Ishikawa (cell line): ENCODE results near the gene ANKDD1A.

ENCODE experiments used
- CEBPB ChIP-seq: IDR thresholded peaks from 2 replicates; pipeline ENCODE4 v1.6.1; 2012
- CREB1 ChIP-seq: IDR thresholded peaks from 2 replicates; pipeline ENCODE4 v1.6.1; 2012; ENCODE audit warnings: low read depth
- EGR1 ChIP-seq: IDR thresholded peaks from 2 replicates; pipeline ENCODE4 v1.6.1; 2012
- EP300 ChIP-seq: IDR thresholded peaks from 2 replicates; pipeline ENCODE4 v1.6.1; 2012; ENCODE audit warnings: borderline replicate concordance
- FOXM1 ChIP-seq: IDR thresholded peaks from 2 replicates; pipeline ENCODE4 v1.6.1; 2012; ENCODE audit warnings: low read depth, borderline replicate concordance
- MAX ChIP-seq: IDR thresholded peaks from 2 replicates; pipeline ENCODE4 v1.6.1; 2012
- NFIC ChIP-seq: IDR thresholded peaks from 2 replicates; pipeline ENCODE4 v1.6.1; 2012
- RAD21 ChIP-seq: IDR thresholded peaks from 2 replicates; pipeline ENCODE4 v1.6.1; 2012; ENCODE audit warnings: low read depth
- REST ChIP-seq: IDR thresholded peaks from 2 replicates; pipeline ENCODE4 v1.6.1; 2012; ENCODE audit warnings: low read depth, mild to moderate bottlenecking
- TAF1 ChIP-seq: IDR thresholded peaks from 2 replicates; pipeline ENCODE4 v1.6.1; 2012; ENCODE audit warnings: low read depth, mild to moderate bottlenecking
- TCF12 ChIP-seq: IDR thresholded peaks from 2 replicates; pipeline ENCODE4 v1.6.1; 2012; ENCODE audit warnings: low read depth
- TEAD4 ChIP-seq: IDR thresholded peaks from 2 replicates; pipeline ENCODE4 v1.6.1; 2012
- USF1 ChIP-seq: IDR thresholded peaks from 2 replicates; pipeline ENCODE4 v1.6.1; 2012
- YY1 ChIP-seq: IDR thresholded peaks from 2 replicates; pipeline ENCODE4 v1.6.1; 2012; ENCODE audit warnings: low read depth
- ZBTB7A ChIP-seq: IDR thresholded peaks from 2 replicates; pipeline ENCODE4 v1.6.1; 2012; ENCODE audit warnings: low read depth

Gene ANKDD1A

GRCh38 chr15:64979252-64979710 lies 67.6 kb downstream of the ANKDD1A start:
- TF ChIP-seq REST, result peak; percentile 21; the same call in 1 of the 2 replicates
- TF ChIP-seq NFIC, result no peak
- TF ChIP-seq TEAD4, result no peak
- TF ChIP-seq CREB1, result no peak

GRCh38 chr15:64981812-64982431 lies 70.2 kb downstream of the ANKDD1A start:
- TF ChIP-seq CREB1, result no peak
- no peak for TF ChIP-seq REST
- no peak for TF ChIP-seq NFIC
- no peak for TF ChIP-seq MAX

GRCh38 chr15:64982472-64982871 lies 70.8 kb downstream of the ANKDD1A start:
- TF ChIP-seq USF1 (no peak), TCF12 (no peak), NFIC (no peak), MAX (no peak), EP300 (no peak), YY1 (no peak), CREB1 (no peak), TEAD4 (no peak), FOXM1 (no peak), TAF1 (no peak), REST (no peak), EGR1 (no peak), CEBPB (no peak), RAD21 (no peak), ZBTB7A (no peak)

GRCh38 chr15:64985366-64986033 lies 73.8 kb downstream of the ANKDD1A start:
- TF ChIP-seq TCF12 (no peak), FOXM1 (no peak)

GRCh38 chr15:64987136-64987535 lies 75.4 kb downstream of the ANKDD1A start:
- TF ChIP-seq CREB1, result no peak
- TF ChIP-seq YY1, result no peak
- TF ChIP-seq TCF12, result no peak
- TF ChIP-seq EP300, result no peak
- TF ChIP-seq EGR1, result no peak
- no peak for TF ChIP-seq RAD21
- TF ChIP-seq REST, result no peak
- no peak for TF ChIP-seq ZBTB7A
- TF ChIP-seq NFIC, result no peak
- TF ChIP-seq FOXM1, result no peak
- TF ChIP-seq MAX, result no peak
- TF ChIP-seq TAF1, result no peak
- no peak for TF ChIP-seq USF1
- no peak for TF ChIP-seq TEAD4
- no peak for TF ChIP-seq CEBPB
